Keratinocyte (primary cell): ENCODE results near the gene RNF13. TPM values are rescaled to one million over a fixed set of nuclear protein-coding genes. Genes with fewer than 3 reads are reported as not detected.

Source experiments
- DNase-seq: peaks from one replicate; pipeline ENCODE4 v3.0.0-alpha.2; 2011; ENCODE audit warnings: low read depth, missing footprints, low spot score
- FAIRE-seq: peaks from 2 replicates; lab custom pipeline; 2011; peaks lifted over from hg19 to GRCh38; lab: Jason Lieb, UNC
- H2AFZ ChIP-seq: 2 replicates; pipeline ENCODE4 v1.6.0; 2012; ENCODE audit warnings: low read length, control low read depth, inconsistent platforms; ENCODE audit not compliant: control insufficient read depth
- H3K27ac ChIP-seq: 2 replicates; pipeline ENCODE4 v1.5.1; 2011; ENCODE audit warnings: low read length; ENCODE audit not compliant: control insufficient read depth, insufficient read depth
- H3K27me3 ChIP-seq: 3 replicates; pipeline ENCODE4 v1.6.0; 2011; ENCODE audit warnings: low read length; ENCODE audit not compliant: control insufficient read depth, insufficient read depth; ENCODE audit errors: extremely low read depth
- H3K36me3 ChIP-seq, 2 experiments: 2 replicates in 1 of 2; 3 replicates in 1 of 2; pipeline ENCODE4 v1.5.1; 2011; ENCODE audit warnings: low read length in 2 of 2, mild to moderate bottlenecking in 1 of 2; ENCODE audit not compliant: control insufficient read depth in 2 of 2, insufficient read depth in 2 of 2; ENCODE audit errors: extremely low read depth in 1 of 2
- H3K4me1 ChIP-seq: 3 replicates; pipeline ENCODE4 v1.5.1; 2011; ENCODE audit warnings: low read length; ENCODE audit not compliant: control insufficient read depth, insufficient read depth; ENCODE audit errors: extremely low read depth
- H3K4me2 ChIP-seq: 3 replicates; pipeline ENCODE4 v1.6.0; 2011; ENCODE audit warnings: low read depth, low read length; ENCODE audit not compliant: control insufficient read depth, insufficient read depth; ENCODE audit errors: extremely low read depth
- H3K4me3 ChIP-seq, 3 experiments: fragments of 200-600 bp in 1 of 3; sonication (generic) in 1 of 3; 2 replicates in 2 of 3; 3 replicates in 1 of 3; pipeline ENCODE4 v1.5.1; 2011 to 2016; ENCODE audit warnings: low read length in 3 of 3, mild to moderate bottlenecking in 3 of 3, control low read depth in 2 of 3, inconsistent platforms in 1 of 3, low read depth in 1 of 3, mixed read lengths in 1 of 3, mixed run types in 1 of 3, moderate library complexity in 1 of 3; ENCODE audit not compliant: control insufficient read depth in 2 of 3, insufficient read depth in 2 of 3; ENCODE audit errors: extremely low read depth in 1 of 3
- H3K79me2 ChIP-seq: 2 replicates; pipeline ENCODE4 v1.6.0; 2012; ENCODE audit warnings: low read length; ENCODE audit not compliant: control insufficient read depth, insufficient read depth
- H3K9ac ChIP-seq: 3 replicates; pipeline ENCODE4 v1.6.0; 2011; ENCODE audit warnings: low read length; ENCODE audit not compliant: control insufficient read depth, insufficient read depth; ENCODE audit errors: extremely low read depth
- H3K9me1 ChIP-seq: 3 replicates; pipeline ENCODE4 v1.6.0; 2011; ENCODE audit warnings: low read length; ENCODE audit not compliant: control insufficient read depth, insufficient read depth; ENCODE audit errors: extremely low read depth
- H3K9me3 ChIP-seq: 2 replicates; pipeline ENCODE4 v1.5.1; 2012; ENCODE audit warnings: low read depth, low read length; ENCODE audit not compliant: control insufficient read depth
- H4K20me1 ChIP-seq: 3 replicates; pipeline ENCODE4 v1.6.0; 2011; ENCODE audit warnings: low read length; ENCODE audit not compliant: control insufficient read depth, insufficient read depth; ENCODE audit errors: extremely low read depth
- CTCF ChIP-seq, 3 experiments: IDR thresholded peaks in 1 of 3; conservative IDR thresholded peaks in 1 of 3; optimal IDR thresholded peaks in 1 of 3; 2 replicates in 2 of 3; 3 replicates in 1 of 3; pipeline versions ENCODE3 to v1.5.1; 2011; ENCODE audit warnings: low read length in 3 of 3, mild to moderate bottlenecking in 3 of 3, moderate library complexity in 2 of 3, control low read depth in 1 of 3, inconsistent platforms in 1 of 3; ENCODE audit not compliant: insufficient read depth in 2 of 3; ENCODE audit errors: extremely low read depth in 1 of 3
- EZH2 ChIP-seq: IDR thresholded peaks from one replicate; pipeline ENCODE4 v1.6.1; 2012; ENCODE audit warnings: inconsistent platforms, mild to moderate bottlenecking, low read length, moderate library complexity
- dilution Hi-C: fragments of 300-500 bp; cut with MboI; formaldehyde crosslinking; loops from one replicate; pipeline ENCODE4 v1.7.0; 2020; ENCODE audit warnings: low sequenced_read_pairs; ENCODE audit not compliant: extremely low pct_ligation_motif_present
- polyA plus RNA-seq, 5 experiments: library from polyadenylated mRNA; depleted of rRNA in 3 of 5; stranded (reverse) in 3 of 5; stranded (forward) in 1 of 5; unstranded in 1 of 5; fragments of >200 nt; gene quantifications; 1 replicate in 1 of 5; 2 replicates in 3 of 5; 3 replicates in 1 of 5; pipeline versions ENCODE4 v1.2.1 to v1.2.3, GENCODE V29; 2011 to 2012; ENCODE audit warnings: missing spikeins in 2 of 5, low read depth in 1 of 5, low replicate concordance in 1 of 5

The RNF13 gene
- polyA plus RNA-seq, 1 donor (not counting 4 experiments of a cell fraction or from before 2014, with no cell fraction given), result 57.4 TPM

- no peaks in the 10 kb centered on the region for H4K20me1 ChIP-seq
- H3K36me3 ChIP-seq, result peaks cover 2 to 3% of the 10 kb centered on the region in 2 experiments
- H3K4me3 ChIP-seq, result peak overlapping the region; percentile 53 to 99 (median 81)
- peak overlapping the region; percentile 95 for H3K4me2 ChIP-seq
- peaks cover 17% of the 10 kb centered on the region for H3K4me1 ChIP-seq
- H3K9me1 ChIP-seq, result no peaks in the 10 kb centered on the region
- dilution Hi-C loops, result no loop called here
- FAIRE-seq (no peak), DNase-seq (no peak)
- peak overlapping the region; percentile 86 for H2AFZ ChIP-seq
- peak overlapping the region; percentile 72 for H3K27ac ChIP-seq
- no peaks in the 10 kb centered on the region for H3K27me3 ChIP-seq
- peaks cover 48% of the 10 kb centered on the region for H3K79me2 ChIP-seq
- no peak for TF ChIP-seq EZH2
- TF ChIP-seq CTCF (optimal IDR thresholded peaks at IDR 0.05 in 1 of 3, IDR thresholded peaks at IDR 0.05 in 1 of 3, conservative IDR thresholded peaks at IDR 0.05 in 1 of 3; ENCODE audit: extremely low read depth in 1 of 3, insufficient read depth in 2 of 3, low read length in 3 of 3), result no peak
- peak overlapping the region; percentile 69 for H3K9ac ChIP-seq
- no peaks in the 10 kb centered on the region for H3K9me3 ChIP-seq
Measured at GRCh38 chr3:149969940-149970715, 157.1 kb downstream of the RNF13 start.

- H3K27me3 ChIP-seq, result no peaks in the 10 kb centered on the region
- H3K9me1 ChIP-seq, result no peaks in the 10 kb centered on the region
- H3K4me2 ChIP-seq, result peak within 1 kb of the TSS; percentile 95
- dilution Hi-C loops, result no loop called here
- peak within 1 kb of the TSS; percentile 53 to 99 (median 81) for H3K4me3 ChIP-seq
- H2AFZ ChIP-seq, result peak within 1 kb of the TSS; percentile 86
- no peak for TF ChIP-seq CTCF (optimal IDR thresholded peaks at IDR 0.05 in 1 of 3, IDR thresholded peaks at IDR 0.05 in 1 of 3, conservative IDR thresholded peaks at IDR 0.05 in 1 of 3; ENCODE audit: extremely low read depth in 1 of 3, insufficient read depth in 2 of 3, low read length in 3 of 3)
- TF ChIP-seq EZH2, result no peak
- no peak for FAIRE-seq
- H3K27ac ChIP-seq, result peak within 1 kb of the TSS; percentile 72
- peak within 1 kb of the TSS; percentile 69 for H3K9ac ChIP-seq
- no peaks in the 10 kb centered on the region for H4K20me1 ChIP-seq
- H3K4me1 ChIP-seq, result peaks cover 17% of the 10 kb centered on the region
- no peaks in the 10 kb centered on the region for H3K9me3 ChIP-seq
- DNase-seq, result no peak
- peaks cover 42% of the 10 kb centered on the region for H3K79me2 ChIP-seq
- H3K36me3 ChIP-seq, result peaks cover 0 to 1% of the 10 kb centered on the region in 2 experiments
Measured at GRCh38 chr3:149970716-149971402, 157.8 kb downstream of the RNF13 start, which contains the start of gene PFN2. TSS of gene PFN2 (minus strand) at chr3:149970895. CDS start at chr3:149970856, 39 bp downstream.
